GM06990 (cell line): ENCODE measurements around the gene ZBTB49.
A peak's percentile ranks its signal among the peaks of the same experiment; 100 is the strongest.
"Not testable (repeated sequence)": the region's sequence is repeated elsewhere in the genome, so short reads cannot be mapped to it uniquely, and the experiment has no call there.

ENCODE experiments used
- DNase-seq: peaks from one replicate; pipeline ENCODE4 v3.0.0-alpha.2; 2011; ENCODE audit not compliant: insufficient read length; ENCODE audit errors: extremely low read depth
- H3K27me3 ChIP-seq: replicated peaks from 2 replicates; pipeline ENCODE4 v1.6.0; 2011; ENCODE audit warnings: low read length; ENCODE audit not compliant: control insufficient read depth, insufficient read depth
- H3K36me3 ChIP-seq: 2 replicates; pipeline ENCODE4 v1.5.1; 2011; ENCODE audit warnings: low read length; ENCODE audit not compliant: control insufficient read depth, insufficient read depth
- H3K4me3 ChIP-seq: replicated peaks from 2 replicates; pipeline ENCODE4 v1.5.1; 2011; ENCODE audit warnings: low read depth, mild to moderate bottlenecking, control low read depth, low read length
- TF ChIP-seq, protein P1 (sequence below): IDR thresholded peaks from 2 replicates; pipeline ENCODE4 v1.5.1; 2011; ENCODE audit warnings: low read length, control low read depth, mild to moderate bottlenecking, inconsistent platforms; ENCODE audit not compliant: insufficient read depth, poor library complexity, severe bottlenecking

Gene ZBTB49, protein sequence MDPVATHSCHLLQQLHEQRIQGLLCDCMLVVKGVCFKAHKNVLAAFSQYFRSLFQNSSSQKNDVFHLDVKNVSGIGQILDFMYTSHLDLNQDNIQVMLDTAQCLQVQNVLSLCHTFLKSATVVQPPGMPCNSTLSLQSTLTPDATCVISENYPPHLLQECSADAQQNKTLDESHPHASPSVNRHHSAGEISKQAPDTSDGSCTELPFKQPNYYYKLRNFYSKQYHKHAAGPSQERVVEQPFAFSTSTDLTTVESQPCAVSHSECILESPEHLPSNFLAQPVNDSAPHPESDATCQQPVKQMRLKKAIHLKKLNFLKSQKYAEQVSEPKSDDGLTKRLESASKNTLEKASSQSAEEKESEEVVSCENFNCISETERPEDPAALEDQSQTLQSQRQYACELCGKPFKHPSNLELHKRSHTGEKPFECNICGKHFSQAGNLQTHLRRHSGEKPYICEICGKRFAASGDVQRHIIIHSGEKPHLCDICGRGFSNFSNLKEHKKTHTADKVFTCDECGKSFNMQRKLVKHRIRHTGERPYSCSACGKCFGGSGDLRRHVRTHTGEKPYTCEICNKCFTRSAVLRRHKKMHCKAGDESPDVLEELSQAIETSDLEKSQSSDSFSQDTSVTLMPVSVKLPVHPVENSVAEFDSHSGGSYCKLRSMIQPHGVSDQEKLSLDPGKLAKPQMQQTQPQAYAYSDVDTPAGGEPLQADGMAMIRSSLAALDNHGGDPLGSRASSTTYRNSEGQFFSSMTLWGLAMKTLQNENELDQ

DNA sequence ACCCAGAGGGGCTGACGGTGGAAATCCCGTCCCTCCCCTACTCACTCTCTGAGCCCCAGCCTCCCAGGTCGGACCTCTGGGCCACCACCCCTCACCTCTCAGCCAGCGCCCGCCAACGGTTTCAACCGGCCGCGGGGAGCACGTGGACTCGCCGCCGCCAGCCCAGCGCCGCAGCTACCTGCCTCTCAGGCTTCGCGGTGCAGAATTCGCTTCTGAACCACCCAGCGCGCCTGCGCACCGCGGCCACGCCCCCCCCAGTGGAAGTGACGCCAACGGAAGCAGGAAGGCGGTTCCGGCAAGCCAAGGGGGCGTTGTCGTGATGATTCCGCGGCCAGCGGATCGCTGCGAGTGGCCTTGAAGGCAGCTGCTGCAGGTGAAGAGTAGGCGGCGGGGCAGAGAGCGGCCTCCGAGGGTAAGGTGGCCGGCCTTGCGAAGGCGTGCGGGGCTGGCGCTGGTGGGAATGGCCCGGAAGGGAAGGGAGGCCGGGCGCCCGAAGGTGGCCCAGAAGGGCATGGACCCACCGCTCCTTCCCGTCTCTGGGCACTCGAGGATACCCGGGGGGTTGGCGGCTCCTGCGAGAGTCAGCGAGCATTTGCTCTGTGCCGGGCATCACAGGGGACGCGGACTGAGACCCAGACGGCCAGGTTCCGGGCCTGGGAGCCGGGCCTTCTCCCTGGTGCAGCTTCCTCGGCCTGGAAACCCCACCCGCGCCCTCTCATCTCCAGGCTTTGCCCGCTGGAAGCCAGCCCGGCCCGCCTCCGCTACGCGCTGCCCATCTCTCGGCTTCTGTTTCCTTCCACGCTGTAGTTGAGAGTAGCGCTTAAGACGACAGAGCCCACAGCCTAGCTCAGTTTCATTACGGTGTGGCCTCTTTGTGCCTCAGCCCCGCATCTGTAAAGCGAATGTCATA lies at the start of gene ZBTB49, which contains the start of gene LYAR:
TSS of gene ZBTB49 (plus strand) at position 311 of the 910 bp plus-strand sequence. CDS start 9,695 bp downstream, outside the sequence.
TSS of gene LYAR (minus strand) at position 214 of the 910 bp plus-strand sequence. CDS start 6,412 bp downstream, outside the sequence.
- TF ChIP-seq, protein P1, sequence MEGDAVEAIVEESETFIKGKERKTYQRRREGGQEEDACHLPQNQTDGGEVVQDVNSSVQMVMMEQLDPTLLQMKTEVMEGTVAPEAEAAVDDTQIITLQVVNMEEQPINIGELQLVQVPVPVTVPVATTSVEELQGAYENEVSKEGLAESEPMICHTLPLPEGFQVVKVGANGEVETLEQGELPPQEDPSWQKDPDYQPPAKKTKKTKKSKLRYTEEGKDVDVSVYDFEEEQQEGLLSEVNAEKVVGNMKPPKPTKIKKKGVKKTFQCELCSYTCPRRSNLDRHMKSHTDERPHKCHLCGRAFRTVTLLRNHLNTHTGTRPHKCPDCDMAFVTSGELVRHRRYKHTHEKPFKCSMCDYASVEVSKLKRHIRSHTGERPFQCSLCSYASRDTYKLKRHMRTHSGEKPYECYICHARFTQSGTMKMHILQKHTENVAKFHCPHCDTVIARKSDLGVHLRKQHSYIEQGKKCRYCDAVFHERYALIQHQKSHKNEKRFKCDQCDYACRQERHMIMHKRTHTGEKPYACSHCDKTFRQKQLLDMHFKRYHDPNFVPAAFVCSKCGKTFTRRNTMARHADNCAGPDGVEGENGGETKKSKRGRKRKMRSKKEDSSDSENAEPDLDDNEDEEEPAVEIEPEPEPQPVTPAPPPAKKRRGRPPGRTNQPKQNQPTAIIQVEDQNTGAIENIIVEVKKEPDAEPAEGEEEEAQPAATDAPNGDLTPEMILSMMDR, result no peak
- Histone ChIP-seq H3K27me3 (no peaks in the 10 kb centered on the region), H3K4me3 (peak within 1 kb of the TSS; percentile 91), H3K36me3 (peaks cover under 1% of the 10 kb centered on the region)
- DNase-seq, result peak; percentile 95

DNA sequence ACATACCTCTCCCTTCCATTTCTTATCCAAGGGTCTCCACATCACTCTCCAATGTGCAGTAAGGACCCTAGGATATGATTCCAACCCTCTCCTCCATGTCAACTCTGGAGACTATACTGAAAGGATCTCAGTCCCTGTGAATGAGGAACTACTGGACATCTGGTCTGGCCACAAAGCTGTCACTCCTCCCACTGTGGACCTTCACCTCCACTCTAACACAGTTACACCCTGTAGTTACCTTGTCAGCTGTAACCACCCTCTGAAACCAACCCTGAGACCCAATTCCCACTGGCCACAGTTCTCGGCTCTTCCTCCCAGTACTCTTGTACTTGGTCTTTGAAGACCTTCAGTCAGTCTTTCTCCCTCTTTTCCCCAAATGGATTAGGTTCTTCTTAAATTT lies 44.9 kb upstream of the ZBTB49 start:
- TF ChIP-seq, protein P1, result no peak
- no peak overlapping the region for H3K4me3 ChIP-seq
- no peak for DNase-seq
- peaks cover 4% of the 10 kb centered on the region for H3K36me3 ChIP-seq
- H3K27me3 ChIP-seq, result no peaks in the 10 kb centered on the region

DNA sequence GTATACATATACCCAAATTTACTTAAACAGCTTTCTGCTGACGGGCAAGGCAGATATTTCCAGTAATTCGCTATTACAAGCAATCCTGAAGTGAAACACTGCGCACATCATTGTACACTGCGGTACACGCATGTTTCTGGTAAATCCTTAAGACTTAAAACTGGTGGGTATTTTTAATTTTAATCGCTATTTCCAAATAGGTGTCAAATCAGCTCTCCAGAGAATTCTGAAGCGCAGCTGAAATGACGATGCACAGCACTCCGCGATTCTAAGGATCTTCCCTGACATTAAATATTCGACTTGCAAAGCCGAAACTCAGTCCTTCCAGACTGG lies 42.4 kb upstream of the ZBTB49 start:
- TF ChIP-seq, protein P1, result no peak
- DNase-seq, result no peak
- Histone ChIP-seq H3K4me3 (peak overlapping the region; percentile 92), H3K27me3 (no peaks in the 10 kb centered on the region), H3K36me3 (peaks cover 4% of the 10 kb centered on the region)

DNA sequence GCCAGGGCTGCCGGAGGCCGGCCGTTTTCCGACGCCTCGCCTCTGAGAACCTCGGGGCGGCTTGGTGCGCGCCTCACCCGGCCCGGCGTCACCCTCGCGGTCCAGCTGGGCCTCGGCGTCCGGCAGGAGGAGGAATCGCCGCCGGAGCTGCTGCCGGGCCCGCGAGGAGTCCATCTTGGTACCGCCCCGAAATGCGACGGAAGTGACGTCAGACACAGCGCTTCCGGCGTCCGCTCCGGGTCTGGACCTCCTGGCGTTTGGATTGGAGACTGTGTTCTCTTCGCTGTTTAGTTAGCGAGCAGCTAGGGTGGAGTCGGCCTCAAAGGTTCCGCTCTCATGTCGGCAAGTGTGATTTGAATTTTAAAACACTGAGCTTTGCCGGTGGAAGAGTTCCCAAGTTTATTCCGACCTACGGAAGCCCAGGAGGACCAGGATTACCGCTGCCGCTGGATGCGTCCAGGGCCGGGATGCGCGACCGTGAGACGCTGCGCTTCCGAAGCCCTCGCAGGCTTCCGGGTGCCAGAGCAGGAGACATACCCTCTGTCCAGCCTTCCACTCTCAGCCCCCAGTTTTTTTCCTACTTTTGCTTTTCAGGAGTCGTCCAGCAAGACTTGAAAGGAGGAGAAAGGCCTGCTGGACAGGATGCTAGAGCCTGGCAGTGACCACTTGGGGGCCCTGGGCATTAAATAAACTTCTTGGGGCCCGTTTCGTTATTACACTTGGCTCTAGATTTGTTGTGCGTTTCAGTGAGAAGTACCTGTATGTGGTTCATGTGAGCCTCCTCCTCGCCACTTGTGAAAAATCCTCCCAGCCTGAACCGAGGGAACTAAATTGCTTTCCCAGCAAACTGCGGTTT lies 41.8 kb upstream of the ZBTB49 start, which contains the start of gene TMEM128:
TSS of gene TMEM128 (minus strand) at position 195 of the 856 bp plus-strand sequence. CDS start at position 174, 21 bp downstream.
- DNase-seq, result peak; percentile 91
- no peaks in the 10 kb centered on the region for H3K27me3 ChIP-seq
- H3K4me3 ChIP-seq, result peak within 1 kb of the TSS; percentile 92
- H3K36me3 ChIP-seq, result peaks cover 4% of the 10 kb centered on the region
- TF ChIP-seq, protein P1, result no peak

DNA sequence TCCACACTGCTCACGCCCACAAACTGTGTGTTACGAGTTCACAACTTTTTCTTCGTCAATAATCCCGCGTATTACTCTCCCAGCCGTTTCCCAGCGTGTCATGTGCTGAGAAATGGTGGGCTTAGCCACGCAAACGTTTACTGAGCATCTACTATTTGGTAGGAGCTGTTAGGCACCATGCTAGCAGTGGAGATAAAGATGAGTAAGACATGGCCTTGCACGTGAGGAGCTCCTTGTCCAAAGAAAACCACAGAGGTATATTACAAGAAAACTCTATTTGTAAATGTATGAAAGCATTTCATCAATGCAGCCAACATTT lies 41.2 kb upstream of the ZBTB49 start:
- Histone ChIP-seq H3K36me3 (peaks cover 2% of the 10 kb centered on the region), H3K4me3 (peak overlapping the region; percentile 92), H3K27me3 (no peaks in the 10 kb centered on the region)
- TF ChIP-seq, protein P1, result no peak
- no peak for DNase-seq

DNA sequence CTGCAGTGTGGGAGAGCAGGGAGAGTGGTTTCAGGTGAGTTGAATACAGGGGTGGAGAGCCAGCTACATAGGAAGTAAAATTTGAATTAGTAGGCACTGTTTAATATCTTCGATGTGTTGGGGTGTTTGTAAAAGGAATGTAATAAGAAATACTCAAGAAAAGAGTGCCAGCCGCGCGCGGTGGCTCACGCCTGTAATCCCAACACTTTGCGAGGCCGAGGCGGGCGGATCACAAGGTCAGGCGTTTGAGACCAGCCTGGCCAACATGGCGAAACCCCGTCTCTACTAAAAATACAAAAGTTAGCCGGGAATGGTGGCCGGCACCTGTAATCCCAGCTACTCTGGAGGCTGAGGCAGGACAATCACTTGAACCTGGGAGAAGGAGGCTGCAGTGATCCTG lies 40.7 kb upstream of the ZBTB49 start:
- H3K4me3 ChIP-seq, DNase-seq, H3K27me3 ChIP-seq, H3K36me3 ChIP-seq: not testable (repeated sequence)
